PC-3 (cell line): ENCODE results near the gene COX6B1. TPM values are rescaled to one million over a fixed set of nuclear protein-coding genes. Genes with fewer than 3 reads are reported as not detected.

Experiments used
- ATAC-seq: fragments of 200-7000 bp; cut with Tn5 transposase; 2 replicates; pipeline ENCODE4 v1.9.1; 2020; ENCODE audit warnings: mild to moderate bottlenecking, moderate library complexity
- BruUV-seq: library from RNA; stranded (reverse); fragments of 400-500 nt; replicated peaks from 2 replicates; lab custom pipeline; 2021; lab: Mats Ljungman, UMichigan
- CTCF ChIA-PET: fragments of 300-600 bp; sonication (Branson Sonifier 250); formaldehyde crosslinking; loops from one replicate; lab custom pipeline; 2022; ENCODE audit warnings: antibody characterized with exemption; lab: Charles Lee
- POLR2A ChIA-PET: fragments of 300-600 bp; sonication (Branson Sonifier 250); formaldehyde crosslinking; loops from one replicate; lab custom pipeline; 2022; ENCODE audit warnings: antibody characterized with exemption; ENCODE audit not compliant: unreplicated experiment; lab: Charles Lee
- DNase-seq: peaks from one replicate; pipeline ENCODE4 v3.0.0-alpha.2; 2015
- H2AFZ ChIP-seq: fragments of 300-600 bp; sonication (generic); 2 replicates; pipeline ENCODE4 v1.6.0; 2016; ENCODE audit warnings: antibody characterized with exemption, low read length
- H3F3A ChIP-seq: fragments of 300-600 bp; sonication (generic); one replicate; pipeline ENCODE4 v1.6.0; 2017; ENCODE audit warnings: antibody characterized with exemption, low read length, control low read depth, mild to moderate bottlenecking; ENCODE audit not compliant: unreplicated experiment
- H3K27ac ChIP-seq: fragments of 300-600 bp; sonication (generic); 2 replicates; pipeline ENCODE4 v1.5.1; 2016; ENCODE audit warnings: mild to moderate bottlenecking, low read length
- H3K27me3 ChIP-seq: fragments of 300-600 bp; sonication (generic); 2 replicates; pipeline ENCODE4 v1.6.1; 2016; ENCODE audit warnings: low read length, mixed read lengths
- H3K36me3 ChIP-seq: fragments of 300-600 bp; sonication (generic); 2 replicates; pipeline ENCODE4 v1.6.1; 2016; ENCODE audit warnings: low read depth, mixed run types, low read length, mixed read lengths
- H3K4me1 ChIP-seq: fragments of 300-600 bp; sonication (generic); 2 replicates; pipeline ENCODE4 v1.5.1; 2016; ENCODE audit warnings: low read length; ENCODE audit not compliant: insufficient read depth
- H3K4me2 ChIP-seq: fragments of 300-600 bp; sonication (generic); 2 replicates; pipeline ENCODE4 v1.6.0; 2016; ENCODE audit warnings: low read length
- H3K4me3 ChIP-seq: fragments of 300-600 bp; sonication (generic); 2 replicates; pipeline ENCODE4 v1.5.1; 2016; ENCODE audit warnings: mild to moderate bottlenecking, low read length, mixed read lengths
- H3K79me2 ChIP-seq: fragments of 300-600 bp; sonication (generic); 2 replicates; pipeline ENCODE4 v1.6.1; 2017; ENCODE audit warnings: low read length, mixed read lengths
- H3K9ac ChIP-seq: fragments of 300-600 bp; sonication (generic); 2 replicates; pipeline ENCODE4 v1.6.0; 2016; ENCODE audit warnings: mild to moderate bottlenecking, low read length
- H3K9me2 ChIP-seq: fragments of 300-600 bp; sonication (generic); replicated peaks from 2 replicates; pipeline ENCODE4 v1.6.1; 2016; ENCODE audit warnings: mixed run types, low read length, mixed read lengths
- H3K9me3 ChIP-seq: fragments of 300-600 bp; sonication (generic); 2 replicates; pipeline ENCODE4 v1.6.1; 2016; ENCODE audit warnings: low read length, mixed read lengths
- H4K20me1 ChIP-seq: fragments of 300-600 bp; sonication (generic); 2 replicates; pipeline ENCODE4 v1.6.1; 2016; ENCODE audit warnings: low read length, mixed read lengths
- CTCF ChIP-seq: fragments of 300-600 bp; sonication (generic); conservative IDR thresholded peaks from 2 replicates; pipeline ENCODE4 v1.5.1; 2017; ENCODE audit warnings: antibody characterized with exemption, low read depth, mild to moderate bottlenecking, low read length
- EZH2 ChIP-seq: fragments of 300-600 bp; sonication (generic); IDR thresholded peaks from one replicate; pipeline ENCODE4 v1.6.1; 2017; ENCODE audit warnings: antibody characterized with exemption, mild to moderate bottlenecking, low read length; ENCODE audit not compliant: unreplicated experiment
- EZH2phosphoT487 ChIP-seq: fragments of 300-600 bp; sonication (generic); IDR thresholded peaks from 2 replicates; pipeline ENCODE4 v1.6.1; 2018; ENCODE audit warnings: mild to moderate bottlenecking, antibody characterized with exemption, low read length, borderline replicate concordance
- intact Hi-C: fragments of 100-400 bp; cut with micrococcal nuclease; formaldehyde crosslinking; loops from 2 replicates; pipeline ENCODE4 v1.9.0; 2023
- total RNA-seq: library from RNA; depleted of rRNA; stranded (reverse); fragments of >200 nt; gene quantifications from 2 replicates; pipeline ENCODE4 v1.2.3, GENCODE V29; 2014

Gene COX6B1
- total RNA-seq, 1 experiment from 2014 or later = 563 TPM

- BruUV-seq = no TSS peak
Observed at GRCh38 chr19:35663981-35664380, 15.9 kb downstream of the COX6B1 start.

GRCh38 chr19:35665157-35665556 is 17.0 kb downstream of the COX6B1 start:
- no peak for ATAC-seq
- no peak overlapping the region for H2AFZ ChIP-seq
- ChIA-PET POLR2A (no interaction called here), CTCF (no interaction called here)
- 0 out of 2 replicates have a peak, but pooled peaks cover 4% of the 10 kb centered on the region for H3K27me3 ChIP-seq
- H3F3A ChIP-seq = no peaks in the 10 kb centered on the region
- no peaks in the 10 kb centered on the region for H3K4me1 ChIP-seq
- BruUV-seq = no TSS peak
- DNase-seq = no peak
- intact Hi-C loops = no loop called here
- no peaks in the 10 kb centered on the region for H3K36me3 ChIP-seq
- H3K27ac ChIP-seq = no peak overlapping the region
- H4K20me1 ChIP-seq = no peaks in the 10 kb centered on the region
- no peak overlapping the region for H3K4me2 ChIP-seq
- TF ChIP-seq CTCF (no peak), EZH2phosphoT487 (no peak), EZH2 (no peak)
- no peaks in the 10 kb centered on the region for H3K9me2 ChIP-seq
- H3K9me3 ChIP-seq = no peaks in the 10 kb centered on the region
- no peak overlapping the region for H3K9ac ChIP-seq
- H3K4me3 ChIP-seq = no peak overlapping the region
- H3K79me2 ChIP-seq = no peaks in the 10 kb centered on the region

More at GRCh38 chr19:35663981-35664380, 15.9 kb downstream of the COX6B1 start:
- TF ChIP-seq EZH2 = no peak
- no peak for TF ChIP-seq CTCF
- no peak for TF ChIP-seq EZH2phosphoT487
- H3K27me3 ChIP-seq = no peaks in the 10 kb centered on the region
- no peak overlapping the region for H3K27ac ChIP-seq
- H3K36me3 ChIP-seq = no peaks in the 10 kb centered on the region
- DNase-seq (no peak), ATAC-seq (no peak)
- no peaks in the 10 kb centered on the region for H3F3A ChIP-seq
- no peaks in the 10 kb centered on the region for H4K20me1 ChIP-seq
- H3K9me2 ChIP-seq = no peaks in the 10 kb centered on the region
- no peaks in the 10 kb centered on the region for H3K9me3 ChIP-seq
- POLR2A ChIA-PET = no interaction called here
- H3K79me2 ChIP-seq = no peaks in the 10 kb centered on the region
- intact Hi-C loops = no loop called here
- no peak overlapping the region for H3K4me2 ChIP-seq
- no peaks in the 10 kb centered on the region for H3K4me1 ChIP-seq
- H2AFZ ChIP-seq = no peak overlapping the region
- no peak overlapping the region for H3K9ac ChIP-seq
- no peak overlapping the region for H3K4me3 ChIP-seq
- CTCF ChIA-PET = no interaction called here

GRCh38 chr19:35665604-35666003 is 17.5 kb downstream of the COX6B1 start:
- Histone ChIP-seq H3K9me2 (no peaks in the 10 kb centered on the region), H3K4me1 (no peaks in the 10 kb centered on the region), H4K20me1 (no peaks in the 10 kb centered on the region), H3K9ac (no peak overlapping the region), H3K4me3 (no peak overlapping the region), H3F3A (no peaks in the 10 kb centered on the region), H3K4me2 (no peak overlapping the region), H3K27ac (no peak overlapping the region), H3K27me3 (0 out of 2 replicates have a peak, but pooled peaks cover 4% of the 10 kb centered on the region), H3K79me2 (no peaks in the 10 kb centered on the region), H3K36me3 (no peaks in the 10 kb centered on the region), H2AFZ (no peak overlapping the region), H3K9me3 (no peaks in the 10 kb centered on the region)
- CTCF ChIA-PET = no interaction called here
- DNase-seq = no peak
- no peak for TF ChIP-seq EZH2phosphoT487
- TF ChIP-seq CTCF = no peak
- TF ChIP-seq EZH2 = no peak
- intact Hi-C loops = no loop called here
- no peak for ATAC-seq
- no TSS peak for BruUV-seq
- POLR2A ChIA-PET = no interaction called here
